ENCODE results near the gene SCCPDH.
"Not testable (repeated sequence)": the region's sequence is repeated elsewhere in the genome, so short reads cannot be mapped to it uniquely, and the experiment has no call there.

The SCCPDH gene

GRCh38 chr1:246801241-246802020 lies 77.2 kb downstream of the SCCPDH start:
- no peak for DNase-seq

GRCh38 chr1:246803373-246803772 lies 79.2 kb downstream of the SCCPDH start:
- no peak for DNase-seq

GRCh38 chr1:246803883-246804282 lies 79.7 kb downstream of the SCCPDH start:
- DNase-seq: no peak

DNA sequence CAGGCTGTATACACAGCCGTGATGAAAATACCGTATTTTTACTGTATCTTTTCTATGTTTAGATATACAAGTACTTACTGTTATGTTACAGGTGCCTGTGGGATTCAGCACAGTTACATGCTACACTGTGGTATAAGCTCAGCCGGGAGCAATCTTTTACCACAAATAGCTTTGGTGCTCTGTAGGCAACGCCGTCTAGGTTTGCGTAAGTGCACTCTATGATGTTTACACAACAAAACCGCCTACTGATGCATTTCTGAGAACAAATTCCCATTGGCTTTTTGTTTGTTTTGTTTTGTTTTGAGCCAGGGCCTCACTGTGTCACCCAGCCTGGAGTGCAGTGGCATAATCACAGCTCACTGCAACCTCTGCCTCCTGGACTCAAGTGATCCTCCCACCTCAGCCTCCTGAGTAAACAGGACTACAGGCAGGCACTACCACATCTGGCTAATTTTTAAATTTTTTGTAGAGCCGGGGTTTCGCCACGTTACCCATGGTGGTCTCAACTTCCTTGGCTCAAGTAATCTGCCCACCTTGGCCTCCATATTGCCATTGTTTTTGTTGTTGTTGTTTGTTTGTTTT lies 81.0 kb downstream of the SCCPDH start:
- no peak for DNase-seq

GRCh38 chr1:246809473-246809872 lies 85.3 kb downstream of the SCCPDH start:
- no peak for DNase-seq

- DNase-seq: no peak
Observed at GRCh38 chr1:246811985-246812384, 87.8 kb downstream of the SCCPDH start.

GRCh38 chr1:246813325-246813724 lies 89.1 kb downstream of the SCCPDH start:
- DNase-seq: not testable (repeated sequence)

DNA sequence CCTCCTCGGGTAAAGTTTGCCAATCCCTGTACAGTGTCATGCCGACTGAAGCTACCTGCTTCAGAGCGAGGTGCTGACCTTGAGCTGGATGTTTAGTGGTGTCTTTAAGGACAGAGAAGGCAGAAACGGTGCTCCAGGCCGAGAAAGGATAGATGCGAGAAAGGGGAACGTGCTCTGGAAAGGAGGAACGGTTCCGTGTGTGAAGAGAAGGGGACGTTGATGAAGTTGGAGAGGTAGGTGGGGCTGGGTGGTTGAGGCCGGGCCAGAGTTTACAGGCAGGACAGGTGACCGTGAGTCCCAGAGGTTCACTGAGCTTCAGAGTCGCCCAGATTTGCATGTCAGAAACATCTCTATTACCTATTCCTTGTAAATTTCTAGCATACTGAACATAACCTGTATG lies 90.7 kb downstream of the SCCPDH start:
- no peak for DNase-seq

DNA sequence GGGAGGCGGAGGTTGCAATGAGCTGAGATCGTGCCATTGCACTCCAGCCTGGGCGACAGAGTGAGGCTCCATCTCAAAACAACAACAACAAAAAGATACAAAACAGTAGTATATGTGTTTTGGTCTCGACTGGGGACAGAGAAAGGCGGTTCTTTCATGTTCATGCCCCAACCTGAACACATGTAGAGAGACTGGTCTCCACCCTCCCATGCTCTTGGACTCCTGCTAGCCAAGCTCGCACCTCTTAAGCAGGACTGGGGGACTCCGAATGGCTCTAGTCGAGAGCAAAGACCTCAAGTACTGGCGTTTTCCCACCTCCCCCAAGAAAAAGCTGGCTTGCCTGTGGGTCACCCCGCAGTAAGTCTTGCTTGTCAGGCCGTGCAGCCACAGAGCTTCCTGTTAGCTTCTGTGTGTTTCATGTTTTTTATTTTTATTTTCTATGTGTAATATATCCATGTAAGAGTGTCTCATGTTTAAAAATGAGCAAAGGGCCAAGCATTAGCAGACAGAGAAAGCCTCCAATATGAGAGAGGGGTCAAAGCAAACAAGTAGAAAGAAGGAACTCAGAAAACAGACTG lies 91.6 kb downstream of the SCCPDH start:
- no peak for DNase-seq

All from activated CD8-positive, alpha-beta memory T cell treated with anti-CD3 and anti-CD28 coated beads, Interleukin-2, amount 50 U/mL, for 4 hours (primary cell).